HFFc6 (cell line): ENCODE results near the gene HSPA2. TPM values are rescaled to one million over a fixed set of nuclear protein-coding genes. Genes with fewer than 3 reads are reported as not detected.
A peak's percentile ranks its signal among the peaks of the same experiment; 100 is the strongest.
"Not testable (repeated sequence)": the region's sequence is repeated elsewhere in the genome, so short reads cannot be mapped to it uniquely, and the experiment has no call there.

Experiments used
- DNase-seq: peaks from one replicate; pipeline ENCODE4 v3.0.0-alpha.2; 2018
- H3K27ac Mint-ChIP-seq: 2 replicates; pipeline ENCODE4 v1.8.0; 2020; ENCODE audit warnings: mild to moderate bottlenecking, mixed read lengths
- H3K27me3 Mint-ChIP-seq: 2 replicates; pipeline ENCODE4 v1.8.0; 2021; ENCODE audit warnings: mild to moderate bottlenecking, moderate library complexity, mixed read lengths; ENCODE audit not compliant: insufficient read depth
- H3K36me3 Mint-ChIP-seq: 2 replicates; pipeline ENCODE4 v1.8.0; 2021; ENCODE audit warnings: low read depth, mixed read lengths
- H3K4me1 Mint-ChIP-seq: 2 replicates; pipeline ENCODE4 v1.8.0; 2020; ENCODE audit warnings: low read depth, mixed read lengths
- H3K4me3 Mint-ChIP-seq: 2 replicates; pipeline ENCODE4 v1.8.0; 2020; ENCODE audit warnings: mild to moderate bottlenecking, moderate library complexity, mixed read lengths
- H3K9me3 Mint-ChIP-seq: 2 replicates; pipeline ENCODE4 v1.8.0; 2020; ENCODE audit warnings: mild to moderate bottlenecking, mixed read lengths
- total RNA-seq, 6 experiments: library from RNA; stranded (reverse); fragmentation: NEBNext Ultra II Directional; extraction: Animal tissue kit (Norgen Biotek cat#: 25700); gene quantifications; 2 replicates in 1 of 6; 3 replicates in 5 of 6; pipeline ENCODE4 v1.2.3, GENCODE V29; 2021
- TF ChIP-seq, protein P1 (sequence below): fragments of 200-600 bp; sonication (generic); IDR thresholded peaks from 2 replicates; pipeline ENCODE4 v1.5.0; 2021; ENCODE audit warnings: antibody characterized with exemption, mild to moderate bottlenecking

HSPA2 gene
- total RNA-seq, 6 experiments from 2014 or later: 5.6 to 9.6 (median 9.2) TPM

DNA sequence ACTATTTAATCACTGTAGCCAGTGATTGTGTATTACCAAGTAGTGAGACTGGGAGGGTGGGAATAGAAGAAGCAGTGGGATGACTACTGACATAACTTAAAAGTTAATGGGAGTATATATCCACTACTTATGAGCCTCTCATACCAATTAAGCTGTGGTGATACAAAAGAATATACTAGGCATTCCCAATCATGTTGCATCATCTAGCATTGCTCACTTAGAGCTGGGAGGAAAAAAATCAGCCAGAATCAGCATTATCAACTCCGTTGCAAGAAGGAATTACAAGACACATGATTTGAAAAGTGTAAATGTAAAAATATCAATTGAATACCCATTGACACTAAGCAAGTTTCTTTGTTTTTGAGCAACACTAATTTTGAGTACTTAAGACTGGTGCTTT, 8.5 kb downstream of the HSPA2 start:
- TF ChIP-seq, protein P1, sequence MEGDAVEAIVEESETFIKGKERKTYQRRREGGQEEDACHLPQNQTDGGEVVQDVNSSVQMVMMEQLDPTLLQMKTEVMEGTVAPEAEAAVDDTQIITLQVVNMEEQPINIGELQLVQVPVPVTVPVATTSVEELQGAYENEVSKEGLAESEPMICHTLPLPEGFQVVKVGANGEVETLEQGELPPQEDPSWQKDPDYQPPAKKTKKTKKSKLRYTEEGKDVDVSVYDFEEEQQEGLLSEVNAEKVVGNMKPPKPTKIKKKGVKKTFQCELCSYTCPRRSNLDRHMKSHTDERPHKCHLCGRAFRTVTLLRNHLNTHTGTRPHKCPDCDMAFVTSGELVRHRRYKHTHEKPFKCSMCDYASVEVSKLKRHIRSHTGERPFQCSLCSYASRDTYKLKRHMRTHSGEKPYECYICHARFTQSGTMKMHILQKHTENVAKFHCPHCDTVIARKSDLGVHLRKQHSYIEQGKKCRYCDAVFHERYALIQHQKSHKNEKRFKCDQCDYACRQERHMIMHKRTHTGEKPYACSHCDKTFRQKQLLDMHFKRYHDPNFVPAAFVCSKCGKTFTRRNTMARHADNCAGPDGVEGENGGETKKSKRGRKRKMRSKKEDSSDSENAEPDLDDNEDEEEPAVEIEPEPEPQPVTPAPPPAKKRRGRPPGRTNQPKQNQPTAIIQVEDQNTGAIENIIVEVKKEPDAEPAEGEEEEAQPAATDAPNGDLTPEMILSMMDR: no peak
- Mint-ChIP-seq H3K9me3 (no peaks in the 10 kb centered on the region), H3K27me3 (no peaks in the 10 kb centered on the region; the same call in 1 of the 2 replicates), H3K27ac (peak overlapping the region; percentile 49; the same call in 1 of the 2 replicates), H3K4me1 (peaks cover 17% of the 10 kb centered on the region), H3K36me3 (no peaks in the 10 kb centered on the region), H3K4me3 (no peak overlapping the region)
- DNase-seq: no peak

DNA sequence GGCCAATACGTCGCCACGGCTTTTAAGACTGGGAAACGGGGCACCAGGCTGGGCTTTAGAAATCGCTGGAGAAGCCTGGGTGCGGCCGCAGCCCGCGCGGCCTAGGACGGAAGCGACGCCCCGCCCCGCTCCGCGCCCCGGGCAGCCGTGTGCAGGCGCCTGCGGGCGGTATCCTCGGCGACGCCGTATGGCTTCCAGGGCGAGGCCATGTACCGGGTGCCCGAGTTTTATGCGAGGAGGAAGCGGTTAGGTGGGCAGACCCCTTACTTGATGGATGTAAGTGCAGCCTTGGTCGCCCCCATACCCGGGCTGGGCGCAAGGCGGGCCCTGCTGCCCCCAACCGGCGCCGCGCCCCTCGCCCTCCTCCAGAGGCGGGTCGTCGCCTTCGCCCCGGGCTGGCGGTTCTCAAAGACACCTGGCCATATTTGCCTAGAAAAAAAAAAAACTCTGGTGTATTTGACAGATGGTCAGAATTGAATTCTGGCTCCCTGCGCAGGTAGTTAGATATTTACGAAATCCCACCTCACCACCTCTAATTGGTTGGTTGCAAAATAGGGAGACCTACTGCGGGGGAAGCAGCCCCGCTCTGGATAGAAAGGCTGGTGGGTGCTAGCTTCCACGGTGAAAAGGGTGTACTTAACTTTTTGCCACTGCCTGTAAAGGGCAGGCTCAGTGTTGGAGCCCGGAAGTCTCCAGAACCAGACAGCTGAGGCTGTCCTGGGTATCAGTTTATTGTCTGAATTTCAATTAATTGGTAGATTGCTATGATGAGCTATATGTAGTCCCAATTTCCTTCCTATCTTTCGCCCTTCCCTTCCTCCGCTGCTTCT, 9.5 kb downstream of the HSPA2 start, which contains the start of gene PPP1R36:
Gene PPP1R36 (plus strand): TSS at position 171 of the 830 bp plus-strand sequence. CDS start 37 bp downstream, at position 208.
- no peaks in the 10 kb centered on the region; the same call in 1 of the 2 replicates for H3K27me3 Mint-ChIP-seq
- H3K9me3 Mint-ChIP-seq: no peaks in the 10 kb centered on the region
- H3K4me1 Mint-ChIP-seq: peaks cover 7% of the 10 kb centered on the region; the same call in 1 of the 2 replicates
- no peak for DNase-seq
- H3K27ac Mint-ChIP-seq: peak within 1 kb of the TSS; percentile 49; the same call in 1 of the 2 replicates
- TF ChIP-seq, protein P1: no peak
- no peaks in the 10 kb centered on the region for H3K36me3 Mint-ChIP-seq
- H3K4me3 Mint-ChIP-seq: no peak within 1 kb of the TSS

DNA sequence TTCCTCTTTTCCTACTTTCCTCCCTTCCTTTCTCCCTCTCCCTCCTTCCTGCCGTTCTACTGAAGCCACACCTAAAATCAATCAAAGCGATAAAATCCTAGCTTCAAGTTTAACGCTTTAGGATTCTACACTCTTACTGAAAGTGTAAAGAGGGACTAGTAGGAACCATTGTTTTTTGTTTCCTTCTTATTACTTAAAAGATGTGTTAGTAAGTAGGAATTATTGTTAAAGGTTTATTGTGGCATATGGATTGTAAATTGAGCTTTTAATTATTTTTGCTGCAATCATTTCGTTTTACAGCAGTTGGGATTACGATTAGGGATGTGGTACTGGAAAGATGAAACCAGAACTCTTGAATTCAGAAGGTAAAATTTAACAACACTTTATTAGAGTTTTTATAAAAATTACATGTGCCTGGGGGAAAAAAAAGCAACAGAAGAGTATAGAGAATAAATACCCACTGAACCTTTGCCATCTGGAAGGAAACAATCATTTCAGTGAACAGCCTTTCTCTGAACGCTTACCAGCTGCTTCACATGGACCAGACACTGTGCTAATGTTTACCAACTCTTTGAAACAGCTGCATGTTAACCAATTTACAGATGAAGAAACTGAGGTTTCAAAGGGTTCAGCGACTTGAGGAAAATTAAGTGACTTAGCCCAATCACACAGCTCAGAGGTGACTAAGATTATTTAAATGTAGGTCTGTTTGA, 10.2 kb downstream of the HSPA2 start:
- H3K36me3 Mint-ChIP-seq: no peaks in the 10 kb centered on the region
- H3K4me1 Mint-ChIP-seq: peaks cover 7% of the 10 kb centered on the region; the same call in 1 of the 2 replicates
- no peaks in the 10 kb centered on the region for H3K9me3 Mint-ChIP-seq
- no peak overlapping the region for H3K4me3 Mint-ChIP-seq
- TF ChIP-seq, protein P1: no peak
- DNase-seq: no peak
- no peak overlapping the region for H3K27ac Mint-ChIP-seq
- H3K27me3 Mint-ChIP-seq: no peaks in the 10 kb centered on the region; the same call in 1 of the 2 replicates

DNA sequence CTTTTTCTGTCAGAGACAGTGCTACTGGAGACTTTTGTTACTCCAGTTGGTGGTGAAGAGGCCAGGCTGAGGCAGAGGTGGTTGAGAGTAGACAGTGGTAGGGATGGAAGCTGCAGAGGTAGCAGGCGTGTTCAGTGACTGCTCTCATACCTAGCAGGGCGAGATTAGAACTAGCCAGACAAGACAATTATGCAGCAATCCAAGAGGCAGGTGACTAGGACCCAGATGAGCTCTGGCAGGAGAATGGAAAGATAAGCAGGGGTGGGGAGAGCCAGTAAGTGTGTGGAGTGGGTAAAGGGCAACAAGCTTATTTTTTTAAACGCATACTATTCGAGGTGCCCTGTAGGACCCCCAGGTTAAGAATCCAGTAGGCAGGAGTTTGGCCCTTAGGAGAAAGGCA, 14.0 kb downstream of the HSPA2 start:
- peaks cover 2% of the 10 kb centered on the region for H3K27me3 Mint-ChIP-seq
- DNase-seq: no peak
- no peaks in the 10 kb centered on the region for H3K9me3 Mint-ChIP-seq
- H3K27ac Mint-ChIP-seq: no peak overlapping the region
- no peak overlapping the region for H3K4me3 Mint-ChIP-seq
- no peaks in the 10 kb centered on the region for H3K36me3 Mint-ChIP-seq
- H3K4me1 Mint-ChIP-seq: peaks cover 7% of the 10 kb centered on the region; the same call in 1 of the 2 replicates
- TF ChIP-seq, protein P1: no peak

DNA sequence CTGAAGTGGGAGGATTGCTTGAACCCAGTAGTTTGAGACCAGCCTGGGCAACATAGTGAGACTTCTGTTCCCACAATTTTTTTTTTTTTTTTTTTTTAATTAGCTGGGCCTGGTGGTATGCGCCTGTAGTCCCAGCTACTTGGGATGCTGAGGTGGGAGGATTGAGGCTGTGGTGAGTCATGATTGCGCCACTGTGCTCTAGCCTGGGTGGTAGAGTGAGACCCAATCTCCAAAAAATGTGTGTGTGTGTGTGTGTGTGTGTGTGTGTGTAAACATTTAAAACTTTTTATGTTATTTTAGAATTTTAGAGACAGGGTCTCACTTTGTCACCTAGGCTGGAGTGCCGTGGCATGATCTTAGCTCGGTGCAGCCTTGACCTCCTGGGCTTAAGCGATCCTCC, 16.0 kb downstream of the HSPA2 start:
- no peaks in the 10 kb centered on the region for H3K9me3 Mint-ChIP-seq
- H3K4me1 Mint-ChIP-seq: peaks cover 6% of the 10 kb centered on the region; the same call in 1 of the 2 replicates
- H3K36me3 Mint-ChIP-seq: no peaks in the 10 kb centered on the region
- peaks cover 2% of the 10 kb centered on the region for H3K27me3 Mint-ChIP-seq
- peak; percentile 84 for DNase-seq
- H3K4me3 Mint-ChIP-seq: no peak overlapping the region
- H3K27ac Mint-ChIP-seq: no peak overlapping the region
- TF ChIP-seq, protein P1: no peak

DNA sequence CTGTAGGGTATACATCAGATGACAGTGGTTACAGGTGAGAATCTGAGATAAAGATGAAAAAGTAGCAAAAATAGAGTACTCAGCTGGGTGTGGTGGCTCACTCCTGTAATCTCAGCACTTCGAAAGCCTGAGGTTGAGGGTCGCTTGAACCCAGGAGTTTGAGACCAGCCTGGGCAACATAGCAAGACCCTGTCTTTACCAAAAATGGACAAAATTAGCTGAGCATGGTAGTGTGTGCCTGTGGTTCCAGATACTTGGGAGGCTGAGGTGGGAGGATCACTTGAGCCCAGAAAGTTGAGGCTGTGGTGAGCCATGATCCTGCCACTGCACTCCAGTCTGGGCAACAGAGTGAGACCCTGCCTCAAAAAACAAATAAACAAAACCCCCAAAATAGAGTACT, 17.7 kb downstream of the HSPA2 start:
- not testable (repeated sequence) for H3K9me3 Mint-ChIP-seq, DNase-seq, H3K27ac Mint-ChIP-seq, H3K27me3 Mint-ChIP-seq, H3K4me1 Mint-ChIP-seq, H3K36me3 Mint-ChIP-seq, H3K4me3 Mint-ChIP-seq
